Measurements from ENCODE around the gene PRRG2.

The PRRG2 gene

DNA sequence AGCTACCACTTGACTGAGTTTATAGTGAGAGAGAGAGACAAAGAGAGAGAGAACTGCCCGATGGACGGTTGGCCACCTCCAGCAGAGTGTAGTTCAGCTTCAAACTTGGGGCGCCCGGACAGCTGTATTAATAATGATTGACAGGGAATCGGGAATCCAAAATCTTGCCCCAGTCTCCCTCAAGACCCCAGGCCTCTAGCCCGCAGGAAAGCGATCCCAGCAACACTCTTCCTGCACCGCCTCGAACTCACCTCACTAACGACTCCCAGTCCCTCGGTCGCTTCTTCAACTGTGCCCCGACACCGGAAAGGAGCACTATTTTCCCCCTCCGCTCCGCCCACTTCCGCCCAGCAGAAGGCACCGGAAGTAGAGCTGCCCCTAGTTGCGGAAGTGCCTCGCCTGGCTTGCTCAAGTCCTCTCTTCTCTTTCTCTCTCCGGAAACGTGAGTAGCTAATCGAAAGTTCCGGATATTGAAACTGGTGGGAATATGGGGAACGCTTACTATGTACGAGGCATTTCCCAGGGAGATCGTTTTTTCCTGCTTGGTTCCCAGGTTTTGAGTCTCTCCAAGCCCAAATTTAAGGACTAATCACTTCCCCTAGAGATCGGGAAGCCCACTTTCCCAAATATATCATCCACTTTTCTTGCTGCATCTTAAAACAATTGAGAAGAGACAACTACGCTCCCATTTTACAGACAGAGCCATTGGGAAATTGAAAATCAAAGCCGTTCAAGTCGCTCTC is 681 bp upstream of the PRRG2 start, which contains the start of gene NOSIP:
Gene NOSIP, minus strand, starts transcription at position 293 of the 743 bp plus-strand sequence. CDS start 19,865 bp downstream, outside the sequence.
- in situ Hi-C loops (cut with HindIII; ENCODE audit: low pct_unique_long_range_greater_than_20kb, low sequenced_read_pairs), result no loop called here
- DNase-seq (ENCODE audit: low read depth in 1 of 2, low spot score in 1 of 2), result peak; percentile 53 to 96
- TF ChIP-seq JUND (IDR thresholded peaks at IDR 0.05; ENCODE audit: low read depth), result no peak

GRCh38 chr19:49583239-49583638 is 2.1 kb downstream of the PRRG2 start:
- TF ChIP-seq JUND (IDR thresholded peaks at IDR 0.05; ENCODE audit: low read depth), result no peak
- in situ Hi-C loops (cut with HindIII; ENCODE audit: low pct_unique_long_range_greater_than_20kb, low sequenced_read_pairs), result no loop called here
- DNase-seq (ENCODE audit: low read depth in 1 of 2, low spot score in 1 of 2), result no peak

DNA sequence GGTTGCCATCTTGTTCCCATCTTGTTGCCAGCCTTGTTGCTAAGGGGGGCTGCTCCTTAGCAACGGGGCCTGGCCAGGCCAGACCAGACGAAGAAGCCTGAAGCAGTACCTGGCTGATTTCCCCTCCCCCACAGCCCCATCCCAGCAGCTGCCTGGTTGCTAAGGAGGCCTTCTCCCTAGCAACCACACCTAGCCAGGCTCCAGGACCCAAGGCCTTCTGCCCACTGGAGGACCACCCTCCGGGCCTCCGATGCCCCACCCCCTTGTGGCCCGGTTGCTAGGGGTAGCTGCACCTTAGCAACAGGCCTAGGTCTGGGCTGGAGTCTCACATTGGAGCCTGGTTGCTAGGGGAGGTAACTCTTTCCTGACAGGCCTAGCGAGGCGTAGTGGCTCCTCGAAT is 3.9 kb downstream of the PRRG2 start:
- DNase-seq (ENCODE audit: low read depth in 1 of 2, low spot score in 1 of 2), result no peak
- in situ Hi-C loops (cut with HindIII; ENCODE audit: low pct_unique_long_range_greater_than_20kb, low sequenced_read_pairs), result no loop called here
- TF ChIP-seq JUND (IDR thresholded peaks at IDR 0.05; ENCODE audit: low read depth), result no peak

DNA sequence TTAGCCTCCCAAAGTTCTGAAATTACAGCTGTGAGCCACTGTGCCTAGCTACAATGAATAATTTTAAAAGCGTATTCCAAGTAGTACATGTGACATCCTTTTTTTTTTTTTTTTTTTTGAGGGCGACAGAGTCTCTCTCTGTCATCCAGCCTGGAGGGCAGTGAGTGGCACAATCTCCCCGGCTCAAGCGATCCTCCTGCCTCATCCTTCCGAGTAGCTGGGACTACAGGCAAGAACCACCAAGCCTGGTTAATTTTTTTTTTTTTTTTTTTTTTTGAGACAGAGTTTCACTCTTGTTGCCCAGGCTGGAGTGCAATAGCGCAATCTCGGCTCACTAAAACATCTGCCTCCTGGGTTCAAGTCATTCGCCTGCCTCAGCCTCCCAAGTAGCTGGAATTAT is 6.1 kb downstream of the PRRG2 start:
- in situ Hi-C loops (cut with HindIII; ENCODE audit: low pct_unique_long_range_greater_than_20kb, low sequenced_read_pairs), result no loop called here
- no peak for TF ChIP-seq JUND (IDR thresholded peaks at IDR 0.05; ENCODE audit: low read depth)
- no peak for DNase-seq (ENCODE audit: low read depth in 1 of 2, low spot score in 1 of 2)

- in situ Hi-C loops (cut with HindIII; ENCODE audit: low pct_unique_long_range_greater_than_20kb, low sequenced_read_pairs), result no loop called here
- no peak for DNase-seq (ENCODE audit: low read depth in 1 of 2, low spot score in 1 of 2)
- no peak for TF ChIP-seq JUND (IDR thresholded peaks at IDR 0.05; ENCODE audit: low read depth)
Measured at GRCh38 chr19:49588365-49589122, 7.4 kb downstream of the PRRG2 start.

- TF ChIP-seq JUND (IDR thresholded peaks at IDR 0.05; ENCODE audit: low read depth), result no peak
- in situ Hi-C loops (cut with HindIII; ENCODE audit: low pct_unique_long_range_greater_than_20kb, low sequenced_read_pairs), result no loop called here
Measured at GRCh38 chr19:49589502-49589905, 8.4 kb downstream of the PRRG2 start.

GRCh38 chr19:49590071-49590970 is 9.2 kb downstream of the PRRG2 start:
- in situ Hi-C loops (cut with HindIII; ENCODE audit: low pct_unique_long_range_greater_than_20kb, low sequenced_read_pairs), result no loop called here
- DNase-seq (ENCODE audit: low read depth in 1 of 2, low spot score in 1 of 2), result peak; percentile 84 to 97
- no peak for TF ChIP-seq JUND (IDR thresholded peaks at IDR 0.05; ENCODE audit: low read depth)

More at GRCh38 chr19:49589502-49589905, 8.4 kb downstream of the PRRG2 start:
- no peak for DNase-seq (ENCODE audit: low read depth in 1 of 2, low spot score in 1 of 2)

DNA sequence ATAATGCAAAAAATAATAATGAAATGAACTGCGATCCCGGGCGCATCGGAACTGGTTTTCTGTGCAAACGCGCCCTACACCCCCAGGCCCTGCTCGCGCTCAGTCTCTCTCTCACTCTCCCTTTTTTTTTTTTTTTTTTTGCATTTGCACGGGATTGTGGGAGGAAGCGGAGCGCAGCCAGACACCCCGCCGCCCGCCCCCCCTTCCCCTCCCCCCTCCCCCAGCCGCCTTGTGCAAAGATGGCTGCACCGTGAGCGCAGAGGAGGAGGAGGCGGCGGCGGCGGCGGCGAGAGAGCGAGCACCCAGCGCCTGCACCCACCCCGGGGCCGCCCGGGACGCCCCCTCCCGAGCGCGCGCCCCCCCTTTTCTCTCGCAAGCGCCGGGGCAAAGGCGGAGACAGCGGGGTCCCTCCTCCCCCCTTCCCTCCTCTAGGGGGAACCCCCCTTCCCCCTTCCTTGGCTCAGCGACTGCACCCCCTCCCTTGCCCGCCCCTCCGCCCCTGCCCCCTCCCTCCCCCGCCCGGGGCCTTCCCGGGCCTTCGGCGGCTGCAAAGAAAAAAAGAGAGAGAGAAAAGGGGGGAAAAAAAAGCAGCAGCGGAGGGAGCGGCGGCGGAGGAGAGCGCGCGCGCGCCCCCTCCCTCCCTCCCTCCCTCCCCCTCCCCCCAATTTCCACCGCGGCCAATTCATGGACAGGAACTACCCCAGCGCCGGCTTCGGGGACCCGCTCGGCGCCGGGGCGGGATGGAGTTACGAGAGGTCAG is 10.0 kb downstream of the PRRG2 start, which contains the start of gene PRR12:
Gene PRR12, plus strand, starts transcription at position 212 of the 760 bp plus-strand sequence. Its CDS starts 473 bp downstream, at position 685.
- DNase-seq (ENCODE audit: low read depth in 1 of 2, low spot score in 1 of 2), result peak; percentile 50 to 78
- no peak for TF ChIP-seq JUND (IDR thresholded peaks at IDR 0.05; ENCODE audit: low read depth)
- in situ Hi-C loops (cut with HindIII; ENCODE audit: low pct_unique_long_range_greater_than_20kb, low sequenced_read_pairs), result no loop called here

DNA sequence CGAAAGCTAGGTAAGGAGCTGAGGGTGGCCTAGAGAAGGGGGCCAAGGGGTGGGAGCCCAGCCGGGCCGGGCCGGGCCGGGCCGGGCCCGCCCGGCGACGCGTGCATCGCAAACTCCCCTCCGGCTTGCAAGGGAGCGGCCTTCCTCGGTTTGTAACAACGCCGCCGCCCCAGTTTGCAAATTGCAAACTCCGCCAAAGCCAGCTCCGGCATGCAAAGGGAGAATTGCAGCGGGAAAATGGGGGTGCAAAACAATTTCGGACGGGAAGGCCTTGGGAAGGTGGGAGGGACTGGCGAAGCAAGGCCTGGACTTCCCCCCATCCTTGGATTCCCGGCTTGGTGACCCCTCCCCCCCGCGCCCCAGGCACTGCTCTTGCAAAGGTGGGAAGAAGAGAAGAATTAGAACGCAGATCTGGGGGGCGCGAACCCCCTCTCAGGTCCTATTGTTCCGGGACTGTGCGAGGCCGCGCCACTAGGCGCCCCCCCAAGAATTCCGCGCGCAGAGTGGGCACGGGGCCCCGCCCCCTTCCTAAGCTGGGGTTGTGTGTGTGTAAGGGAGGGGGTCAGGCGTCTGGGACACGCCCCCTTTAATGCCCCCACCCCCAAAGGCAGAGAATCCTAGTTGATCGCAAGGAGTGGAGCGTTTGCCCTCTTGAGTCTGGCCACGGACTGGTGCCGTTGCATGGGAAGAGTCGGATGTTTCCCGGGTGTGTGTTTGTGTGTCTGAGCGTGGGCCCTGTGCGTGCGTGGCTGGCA is 10.8 kb downstream of the PRRG2 start:
- in situ Hi-C loops (cut with HindIII; ENCODE audit: low pct_unique_long_range_greater_than_20kb, low sequenced_read_pairs), result no loop called here
- no peak for TF ChIP-seq JUND (IDR thresholded peaks at IDR 0.05; ENCODE audit: low read depth)
- peak in 1 of 2 experiments; percentile 67 for DNase-seq (ENCODE audit: low read depth in 1 of 2, low spot score in 1 of 2)

GRCh38 chr19:49592486-49593232 is 11.5 kb downstream of the PRRG2 start:
- no peak for TF ChIP-seq JUND (IDR thresholded peaks at IDR 0.05; ENCODE audit: low read depth)
- in situ Hi-C loops (cut with HindIII; ENCODE audit: low pct_unique_long_range_greater_than_20kb, low sequenced_read_pairs), result no loop called here
- DNase-seq (ENCODE audit: low read depth in 1 of 2, low spot score in 1 of 2), result peak in 1 of 2 experiments; percentile 44

Data from T47D (cell line).